ENCODE results near the gene DNASE2B.
"Not testable (repeated sequence)": the region's sequence is repeated elsewhere in the genome, so short reads cannot be mapped to it uniquely, and the experiment has no call there.

Gene DNASE2B

DNA sequence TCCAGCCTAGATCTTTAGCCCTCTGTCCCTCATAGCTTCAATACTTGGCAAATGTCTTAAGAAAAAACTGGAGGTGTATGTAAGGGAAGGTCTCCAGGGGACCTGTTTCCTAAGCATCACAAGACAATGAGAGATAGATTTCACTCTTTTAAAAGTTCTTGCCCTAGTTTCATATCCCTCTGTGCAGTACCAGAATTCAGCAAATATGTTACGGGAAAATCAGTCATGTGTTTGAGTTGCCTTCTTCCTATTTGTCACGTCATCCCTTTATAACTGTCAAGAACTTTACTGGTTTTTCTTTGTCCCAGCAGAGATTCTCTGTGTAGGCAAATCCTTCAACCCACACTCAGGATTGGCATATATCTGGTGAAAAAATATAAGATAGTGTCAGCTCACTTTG lies 32.3 kb downstream of the DNASE2B start:
- H3K27ac ChIP-seq (ENCODE audit: insufficient read depth, low read depth, low read length, poor library complexity, severe bottlenecking) = no peak overlapping the region
- no peaks in the 10 kb centered on the region for H3K27me3 ChIP-seq (ENCODE audit: control insufficient read depth, insufficient read depth, low read length, poor library complexity, severe bottlenecking)
- H3K9me3 ChIP-seq (ENCODE audit: control insufficient read depth, low read length) = no peaks in the 10 kb centered on the region
- H3K4me3 ChIP-seq (ENCODE audit: insufficient read depth, low read depth, low read length) = no peak overlapping the region
- WGBS, 2 experiments = 80% methylated on average over 2 of the region's 2 CpGs
- no peaks in the 10 kb centered on the region for H3K36me3 ChIP-seq (ENCODE audit: control insufficient read depth, insufficient read depth, low read length)
- H3K4me1 ChIP-seq (ENCODE audit: control insufficient read depth, insufficient read depth, low read length) = peaks cover 4% of the 10 kb centered on the region

DNA sequence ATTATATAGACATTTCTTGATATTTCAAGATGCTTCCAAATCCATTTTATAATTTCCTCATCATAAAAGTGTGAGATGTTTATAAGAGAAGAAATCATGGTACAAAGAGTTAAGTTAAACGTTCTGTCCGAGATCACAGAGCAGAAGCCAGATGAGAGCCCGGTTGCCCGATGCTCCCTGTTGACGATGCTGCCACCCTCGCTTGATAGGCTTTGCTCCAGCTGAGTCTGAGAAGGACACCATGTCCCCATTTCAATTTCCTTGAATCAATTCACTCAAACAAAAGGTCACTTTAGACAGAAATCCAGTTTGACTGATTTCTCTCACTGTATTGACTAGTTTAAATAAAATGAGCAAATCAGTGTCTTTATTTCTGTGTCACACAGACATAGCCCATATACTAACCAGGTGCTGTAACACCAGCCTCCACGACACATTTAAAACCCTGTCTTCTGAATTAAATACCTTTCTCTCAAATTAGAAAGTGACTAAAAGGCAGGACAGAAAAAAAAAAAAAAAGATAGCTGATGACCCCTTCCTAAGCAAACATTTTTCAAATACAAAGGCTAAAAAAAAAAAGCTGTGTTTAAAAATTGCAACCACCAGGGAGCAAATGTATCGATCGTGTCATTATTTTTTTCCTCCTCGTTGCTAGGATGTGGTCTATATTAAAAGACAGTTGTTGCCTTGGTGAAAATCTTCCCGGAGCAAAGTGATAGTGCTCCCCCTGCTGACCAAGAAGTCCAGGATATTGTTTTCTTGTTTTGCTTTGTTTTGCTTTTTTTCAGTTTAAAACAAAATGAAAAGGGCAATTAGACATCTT lies 35.2 kb downstream of the DNASE2B start:
- Histone ChIP-seq H3K4me1 (ENCODE audit: control insufficient read depth, insufficient read depth, low read length) (peaks cover 4% of the 10 kb centered on the region), H3K4me3 (ENCODE audit: insufficient read depth, low read depth, low read length) (no peak overlapping the region)

DNA sequence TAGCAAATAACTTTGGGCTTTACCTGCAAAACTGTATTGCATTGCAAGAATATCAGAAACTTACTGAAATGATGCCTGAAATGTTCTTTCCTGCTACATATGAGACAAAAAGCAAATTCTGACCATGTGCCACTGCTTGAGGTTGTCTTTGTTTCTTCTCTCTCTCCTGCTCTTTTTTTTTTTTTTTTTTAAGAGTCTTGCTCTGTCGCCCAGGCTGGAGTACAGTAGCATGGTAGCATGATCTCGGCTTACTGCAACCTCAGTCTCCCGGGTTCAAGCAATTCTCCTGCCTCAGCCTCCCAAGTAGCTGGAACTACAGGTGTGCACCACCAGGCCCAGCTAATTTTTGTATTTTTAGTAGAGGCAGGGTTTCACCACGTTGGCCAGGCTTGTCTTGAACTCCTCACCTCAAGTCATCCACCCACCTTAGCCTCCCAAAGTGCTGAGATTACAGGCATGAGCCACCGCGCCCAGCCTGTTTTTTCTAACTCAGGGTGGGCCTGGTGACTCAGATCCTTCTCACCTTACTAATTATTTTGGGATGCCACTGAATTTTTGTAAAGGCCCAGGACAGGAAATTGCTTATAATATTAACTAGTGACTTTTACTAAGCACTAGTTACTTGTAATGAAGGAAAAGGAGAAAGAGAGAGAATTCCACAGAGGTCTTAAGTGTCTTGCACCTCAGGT lies 35.9 kb downstream of the DNASE2B start:
- WGBS, 2 experiments = 74 to 76% methylated on average over 6 of the region's 6 CpGs
- no peak overlapping the region for H3K4me3 ChIP-seq (ENCODE audit: insufficient read depth, low read depth, low read length)
- no peak overlapping the region for H3K27ac ChIP-seq (ENCODE audit: insufficient read depth, low read depth, low read length, poor library complexity, severe bottlenecking)
- H3K36me3 ChIP-seq (ENCODE audit: control insufficient read depth, insufficient read depth, low read length) = no peaks in the 10 kb centered on the region
- H3K27me3 ChIP-seq (ENCODE audit: control insufficient read depth, insufficient read depth, low read length, poor library complexity, severe bottlenecking) = no peaks in the 10 kb centered on the region
- no peaks in the 10 kb centered on the region for H3K9me3 ChIP-seq (ENCODE audit: control insufficient read depth, low read length)
- H3K4me1 ChIP-seq (ENCODE audit: control insufficient read depth, insufficient read depth, low read length) = peaks cover 4% of the 10 kb centered on the region

More for the DNA sequence above, 35.2 kb downstream of the DNASE2B start:
- no peaks in the 10 kb centered on the region for H3K27me3 ChIP-seq (ENCODE audit: control insufficient read depth, insufficient read depth, low read length, poor library complexity, severe bottlenecking)
- H3K9me3 ChIP-seq (ENCODE audit: control insufficient read depth, low read length) = no peaks in the 10 kb centered on the region
- H3K36me3 ChIP-seq (ENCODE audit: control insufficient read depth, insufficient read depth, low read length) = no peaks in the 10 kb centered on the region
- peak overlapping the region; percentile 32 for H3K27ac ChIP-seq (ENCODE audit: insufficient read depth, low read depth, low read length, poor library complexity, severe bottlenecking)
- 58 to 63% methylated on average over 10 to 11 of the region's 11 CpGs for WGBS, 2 experiments

DNA sequence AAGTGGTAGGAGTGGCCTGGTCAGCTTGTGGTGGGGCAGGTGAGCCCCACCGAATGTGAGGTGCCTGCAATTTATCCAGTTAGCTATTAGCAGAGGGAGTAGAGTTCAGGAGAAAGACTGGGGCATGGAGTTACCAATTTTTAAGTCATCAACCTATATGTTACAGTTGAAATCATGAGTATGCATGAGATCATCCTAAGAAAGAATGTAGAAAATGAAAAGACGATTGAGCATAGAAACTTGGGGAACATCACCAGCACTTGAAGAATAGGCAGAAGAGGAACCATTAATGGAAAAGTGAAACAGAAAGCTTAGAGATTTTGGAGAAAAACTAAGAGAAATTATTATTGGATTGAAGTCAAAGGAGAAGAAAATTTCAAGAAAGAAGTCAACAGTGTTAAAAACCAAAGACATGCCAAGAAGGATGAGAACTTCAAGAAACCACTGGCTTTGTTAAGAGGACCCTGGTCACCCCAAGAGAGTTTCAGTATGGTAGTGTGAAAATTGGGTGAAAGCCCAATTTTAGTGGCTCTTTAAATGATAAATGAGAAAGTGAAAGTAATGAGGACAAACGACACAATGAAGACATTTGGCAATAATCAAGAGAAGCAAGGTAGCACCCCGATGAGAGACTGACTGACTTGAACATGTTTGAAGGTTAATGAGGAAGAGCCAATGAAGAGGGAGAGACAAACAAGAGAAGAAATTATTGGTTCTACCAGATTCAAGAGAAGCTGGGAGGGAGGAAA lies 36.7 kb downstream of the DNASE2B start:
- Histone ChIP-seq H3K27me3 (ENCODE audit: control insufficient read depth, insufficient read depth, low read length, poor library complexity, severe bottlenecking) (no peaks in the 10 kb centered on the region), H3K4me1 (ENCODE audit: control insufficient read depth, insufficient read depth, low read length) (peaks cover 4% of the 10 kb centered on the region), H3K36me3 (ENCODE audit: control insufficient read depth, insufficient read depth, low read length) (no peaks in the 10 kb centered on the region), H3K27ac (ENCODE audit: insufficient read depth, low read depth, low read length, poor library complexity, severe bottlenecking) (no peak overlapping the region), H3K9me3 (ENCODE audit: control insufficient read depth, low read length) (no peaks in the 10 kb centered on the region), H3K4me3 (ENCODE audit: insufficient read depth, low read depth, low read length) (no peak overlapping the region)
- WGBS, 2 experiments = 43 to 44% methylated on average over 4 of the region's 4 CpGs

DNA sequence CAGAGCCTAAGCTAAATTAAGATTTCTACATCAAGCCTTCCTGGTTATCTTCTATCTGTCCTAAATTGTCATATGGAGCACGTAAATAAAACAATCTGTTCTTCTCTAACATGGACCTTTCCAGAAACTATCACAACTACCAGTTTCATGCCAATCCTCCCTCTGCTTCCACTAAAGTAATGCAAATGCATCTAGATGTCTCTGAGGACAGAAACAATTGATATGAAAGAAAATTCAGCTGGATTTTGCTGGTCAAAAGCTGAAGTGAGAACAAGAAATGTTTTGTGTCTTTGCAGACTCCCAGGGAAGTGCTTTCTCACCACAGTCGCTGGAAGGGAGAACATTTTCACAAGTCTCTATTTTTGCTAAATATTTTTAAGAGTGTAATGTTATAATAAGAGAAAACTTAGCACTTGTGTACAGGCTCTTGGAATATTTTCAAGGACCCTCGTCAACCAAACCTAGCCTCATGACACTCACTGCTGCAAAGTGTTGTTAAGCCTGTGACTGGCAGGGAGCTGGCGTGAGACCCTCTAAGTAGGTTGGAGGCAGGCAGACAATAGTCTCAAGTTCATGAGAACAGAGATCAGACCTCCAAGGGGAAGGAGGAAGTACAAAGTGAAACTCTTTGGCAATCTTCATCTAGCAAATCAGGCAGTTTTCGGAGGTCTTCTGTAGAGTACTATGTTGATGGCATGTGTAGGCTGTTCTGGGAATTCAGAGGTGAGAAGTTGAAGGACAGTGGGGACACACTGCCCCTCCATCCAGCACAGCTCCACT lies 38.8 kb downstream of the DNASE2B start:
- H3K27ac ChIP-seq (ENCODE audit: insufficient read depth, low read depth, low read length, poor library complexity, severe bottlenecking) = no peak overlapping the region
- no peaks in the 10 kb centered on the region for H3K27me3 ChIP-seq (ENCODE audit: control insufficient read depth, insufficient read depth, low read length, poor library complexity, severe bottlenecking)
- H3K4me3 ChIP-seq (ENCODE audit: insufficient read depth, low read depth, low read length) = no peak overlapping the region
- H3K36me3 ChIP-seq (ENCODE audit: control insufficient read depth, insufficient read depth, low read length) = no peaks in the 10 kb centered on the region
- WGBS, 2 experiments = 84 to 87% methylated on average over 4 to 5 of the region's 5 CpGs
- H3K9me3 ChIP-seq (ENCODE audit: control insufficient read depth, low read length) = no peaks in the 10 kb centered on the region
- H3K4me1 ChIP-seq (ENCODE audit: control insufficient read depth, insufficient read depth, low read length) = peaks cover 4% of the 10 kb centered on the region

DNA sequence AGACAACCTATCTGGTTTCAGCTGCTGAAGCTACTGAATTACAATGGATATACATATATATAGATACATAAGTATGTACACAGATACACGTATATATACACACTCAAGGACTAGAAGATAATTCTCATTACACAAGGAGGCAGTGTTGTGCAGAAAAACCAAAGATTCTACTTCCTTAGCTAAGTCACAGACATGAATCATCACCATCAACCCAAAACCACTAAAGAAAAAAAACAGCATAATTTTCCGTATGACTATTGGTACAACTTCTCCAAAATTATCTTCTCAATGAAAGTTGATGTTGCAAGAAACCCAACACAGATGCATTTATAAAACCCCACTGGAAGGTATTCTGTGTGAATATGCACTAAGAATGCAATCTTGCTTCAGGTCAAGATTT lies 44.0 kb downstream of the DNASE2B start:
- Histone ChIP-seq H3K4me1 (ENCODE audit: control insufficient read depth, insufficient read depth, low read length) (no peaks in the 10 kb centered on the region), H3K9me3 (ENCODE audit: control insufficient read depth, low read length) (no peaks in the 10 kb centered on the region), H3K27me3 (ENCODE audit: control insufficient read depth, insufficient read depth, low read length, poor library complexity, severe bottlenecking) (no peaks in the 10 kb centered on the region), H3K36me3 (ENCODE audit: control insufficient read depth, insufficient read depth, low read length) (no peaks in the 10 kb centered on the region), H3K4me3 (ENCODE audit: insufficient read depth, low read depth, low read length) (no peak overlapping the region), H3K27ac (ENCODE audit: insufficient read depth, low read depth, low read length, poor library complexity, severe bottlenecking) (no peak overlapping the region)
- 87 to 89% methylated on average over 2 of the region's 2 CpGs for WGBS, 2 experiments

DNA sequence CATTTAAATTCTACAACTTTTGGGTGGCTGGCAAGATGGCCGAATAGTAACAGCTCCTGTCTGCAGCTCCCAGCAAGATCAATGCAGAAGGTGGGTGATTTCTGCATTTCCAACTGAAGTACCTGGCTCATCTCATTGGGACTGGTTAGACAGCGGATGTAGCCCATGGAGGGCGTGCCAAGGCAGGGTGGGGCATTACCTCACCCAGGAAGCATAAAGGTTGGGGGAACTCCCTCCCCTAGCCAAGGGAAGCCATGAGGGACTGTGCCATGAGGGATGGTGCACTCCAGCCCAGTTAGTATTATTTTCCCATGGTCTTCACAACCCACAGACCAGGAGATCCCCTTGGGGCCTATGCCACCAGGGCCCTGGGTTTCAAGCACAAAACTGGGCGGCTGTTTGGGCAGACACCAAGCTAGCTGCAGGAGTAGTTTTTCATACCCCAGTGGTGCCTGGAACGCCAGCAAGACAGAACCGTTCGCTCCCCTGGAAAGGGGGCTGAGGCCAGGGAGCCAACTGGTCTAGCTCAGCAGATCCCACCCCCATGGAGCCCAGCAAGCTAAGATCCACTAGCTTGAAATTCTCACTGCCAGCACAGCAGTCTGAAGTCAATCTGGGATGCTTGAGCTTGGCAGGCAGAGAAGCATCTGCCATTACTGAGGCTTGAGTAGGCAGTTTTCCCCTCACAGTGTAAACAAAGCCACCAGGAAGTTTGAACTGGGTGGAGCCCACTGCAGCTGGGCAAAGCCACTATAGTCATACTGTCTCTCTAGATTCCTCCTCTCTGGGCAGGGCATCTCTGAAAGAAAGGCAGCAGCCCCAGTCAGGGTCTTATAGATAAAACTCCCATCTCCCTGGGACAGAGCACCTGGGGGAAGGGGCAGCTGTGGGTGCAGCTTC lies 44.7 kb downstream of the DNASE2B start:
- H3K4me3 ChIP-seq (ENCODE audit: insufficient read depth, low read depth, low read length); H3K27me3 ChIP-seq (ENCODE audit: control insufficient read depth, insufficient read depth, low read length, poor library complexity, severe bottlenecking); H3K4me1 ChIP-seq (ENCODE audit: control insufficient read depth, insufficient read depth, low read length); H3K27ac ChIP-seq (ENCODE audit: insufficient read depth, low read depth, low read length, poor library complexity, severe bottlenecking); H3K36me3 ChIP-seq (ENCODE audit: control insufficient read depth, insufficient read depth, low read length); H3K9me3 ChIP-seq (ENCODE audit: control insufficient read depth, low read length): not testable (repeated sequence)
- 87 to 88% methylated on average over 7 of the region's 7 CpGs for WGBS, 2 experiments

DNA sequence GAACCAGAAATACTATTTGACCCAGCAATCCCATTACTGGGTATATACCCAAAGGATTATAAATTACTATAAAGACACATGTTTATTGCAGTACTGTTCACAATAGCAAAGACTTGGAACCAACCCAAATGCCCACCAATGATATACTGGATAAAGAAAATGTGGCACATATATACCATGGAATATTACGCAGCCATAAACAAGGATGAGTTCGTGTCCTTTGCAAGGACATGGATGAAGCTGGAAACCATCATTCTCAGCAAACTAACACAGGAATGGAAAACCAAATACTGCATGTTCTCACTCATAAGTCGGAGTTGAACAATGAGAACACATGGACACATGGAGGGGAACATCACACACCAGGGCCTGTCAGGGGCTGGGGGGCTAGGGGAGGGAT lies 50.4 kb downstream of the DNASE2B start:
- H3K27me3 ChIP-seq (ENCODE audit: control insufficient read depth, insufficient read depth, low read length, poor library complexity, severe bottlenecking); H3K36me3 ChIP-seq (ENCODE audit: control insufficient read depth, insufficient read depth, low read length); H3K9me3 ChIP-seq (ENCODE audit: control insufficient read depth, low read length); H3K4me3 ChIP-seq (ENCODE audit: insufficient read depth, low read depth, low read length); H3K4me1 ChIP-seq (ENCODE audit: control insufficient read depth, insufficient read depth, low read length); H3K27ac ChIP-seq (ENCODE audit: insufficient read depth, low read depth, low read length, poor library complexity, severe bottlenecking): not testable (repeated sequence)
- 89 to 91% methylated on average over 3 of the region's 3 CpGs for WGBS, 2 experiments

DNA sequence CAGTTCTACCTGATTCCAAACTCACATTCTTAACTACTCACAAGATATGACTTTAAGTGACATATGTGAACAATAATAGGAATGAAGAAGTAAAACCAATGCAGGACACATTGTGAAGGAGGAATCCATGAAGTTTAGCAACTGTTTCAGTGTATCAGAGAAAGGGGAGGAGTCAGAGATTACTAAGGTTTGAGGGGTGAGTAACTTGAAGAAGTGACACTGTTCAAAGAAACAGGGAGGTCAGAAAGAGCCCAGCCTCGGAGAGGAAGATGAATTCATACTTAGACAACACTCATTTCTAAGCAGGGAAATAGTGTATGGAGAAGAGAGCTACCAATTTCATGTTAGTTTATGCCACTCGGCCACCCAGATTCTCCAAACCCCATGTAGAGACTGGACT lies 52.6 kb downstream of the DNASE2B start:
- Histone ChIP-seq H3K27me3 (ENCODE audit: control insufficient read depth, insufficient read depth, low read length, poor library complexity, severe bottlenecking) (no peaks in the 10 kb centered on the region), H3K9me3 (ENCODE audit: control insufficient read depth, low read length) (no peaks in the 10 kb centered on the region), H3K27ac (ENCODE audit: insufficient read depth, low read depth, low read length, poor library complexity, severe bottlenecking) (no peak overlapping the region), H3K4me3 (ENCODE audit: insufficient read depth, low read depth, low read length) (no peak overlapping the region), H3K36me3 (ENCODE audit: control insufficient read depth, insufficient read depth, low read length) (no peaks in the 10 kb centered on the region), H3K4me1 (ENCODE audit: control insufficient read depth, insufficient read depth, low read length) (no peaks in the 10 kb centered on the region)
- 76 to 98% methylated on average over 2 of the region's 2 CpGs for WGBS, 2 experiments

Data from ectodermal cell (in vitro differentiated cells).